Fibroblast of skin of right quadriceps (primary cell): ENCODE data around the gene SLCO3A1.
A peak's percentile ranks its signal among the peaks of the same experiment; 100 is the strongest.

Experiments used
- DNase-seq: peaks from one replicate; pipeline ENCODE4 v3.0.0-alpha.2; 2013

SLCO3A1 gene

DNA sequence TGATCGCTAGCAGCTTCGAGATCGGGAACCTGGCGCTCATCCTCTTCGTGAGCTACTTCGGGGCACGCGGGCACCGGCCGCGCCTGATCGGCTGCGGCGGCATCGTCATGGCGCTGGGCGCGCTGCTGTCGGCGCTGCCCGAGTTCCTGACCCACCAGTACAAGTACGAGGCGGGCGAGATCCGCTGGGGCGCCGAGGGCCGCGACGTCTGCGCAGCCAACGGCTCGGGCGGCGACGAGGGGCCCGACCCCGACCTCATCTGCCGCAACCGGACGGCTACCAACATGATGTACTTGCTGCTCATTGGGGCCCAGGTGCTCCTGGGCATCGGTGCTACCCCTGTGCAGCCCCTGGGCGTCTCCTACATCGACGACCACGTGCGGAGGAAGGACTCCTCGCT, 62.5 kb downstream of the SLCO3A1 start:
- no peak for DNase-seq

DNA sequence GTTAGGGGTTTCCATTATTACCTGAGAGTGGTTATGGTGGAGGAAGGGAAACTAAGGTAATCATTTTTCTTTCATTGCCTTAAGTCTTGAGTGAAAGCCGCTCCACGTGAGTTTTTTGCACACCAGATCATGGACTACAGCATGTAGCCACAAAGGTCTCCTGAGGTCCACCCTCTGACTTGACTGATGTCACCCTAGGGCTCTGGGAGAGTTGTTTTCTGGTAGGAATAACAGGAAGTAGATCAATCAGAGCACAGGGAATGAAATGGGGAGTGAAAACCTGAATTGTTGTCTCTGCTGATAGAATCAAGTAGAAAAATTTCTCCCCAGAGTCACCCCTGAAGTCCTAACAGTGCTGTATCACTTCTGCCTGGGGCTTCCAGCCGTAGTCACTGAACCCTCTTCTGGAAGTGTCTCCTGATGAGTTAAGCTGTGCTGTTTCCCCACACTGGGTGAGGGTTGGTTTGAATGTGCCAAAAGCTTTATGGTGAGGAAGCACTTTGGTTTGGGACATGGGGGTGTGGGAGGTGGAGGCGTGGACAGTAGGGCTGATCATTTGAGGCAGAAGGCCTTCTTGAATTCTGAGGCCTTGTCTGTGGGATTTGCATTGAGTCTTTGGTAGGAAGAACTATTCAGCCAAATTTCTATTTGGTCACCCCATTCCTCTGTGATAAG, 64.3 kb downstream of the SLCO3A1 start:
- no peak for DNase-seq

DNA sequence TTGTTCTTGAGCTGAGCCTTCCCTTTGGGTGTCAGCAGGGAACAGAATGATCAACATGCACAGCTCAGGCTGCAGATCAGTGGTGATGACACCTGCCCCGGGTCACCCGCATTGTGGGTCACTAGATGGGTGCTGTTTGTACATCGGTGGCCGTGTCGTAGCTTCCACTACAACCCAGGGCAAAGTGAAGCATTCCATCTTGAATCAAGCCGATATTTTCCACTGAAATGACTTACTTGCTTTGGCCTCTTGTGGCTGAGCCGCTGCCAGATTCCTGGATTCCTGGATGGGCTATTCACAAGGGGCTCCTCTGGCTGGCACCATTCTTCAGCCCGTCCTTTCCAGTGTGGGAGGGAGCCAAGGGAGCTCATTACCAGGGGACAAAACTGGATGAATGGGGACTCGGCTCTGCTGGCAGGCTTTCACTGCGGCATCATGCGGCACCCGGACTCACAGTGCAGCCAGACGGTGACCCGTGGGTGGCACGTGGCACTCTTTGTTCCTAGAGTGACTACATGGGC, 65.6 kb downstream of the SLCO3A1 start:
- DNase-seq: no peak

DNA sequence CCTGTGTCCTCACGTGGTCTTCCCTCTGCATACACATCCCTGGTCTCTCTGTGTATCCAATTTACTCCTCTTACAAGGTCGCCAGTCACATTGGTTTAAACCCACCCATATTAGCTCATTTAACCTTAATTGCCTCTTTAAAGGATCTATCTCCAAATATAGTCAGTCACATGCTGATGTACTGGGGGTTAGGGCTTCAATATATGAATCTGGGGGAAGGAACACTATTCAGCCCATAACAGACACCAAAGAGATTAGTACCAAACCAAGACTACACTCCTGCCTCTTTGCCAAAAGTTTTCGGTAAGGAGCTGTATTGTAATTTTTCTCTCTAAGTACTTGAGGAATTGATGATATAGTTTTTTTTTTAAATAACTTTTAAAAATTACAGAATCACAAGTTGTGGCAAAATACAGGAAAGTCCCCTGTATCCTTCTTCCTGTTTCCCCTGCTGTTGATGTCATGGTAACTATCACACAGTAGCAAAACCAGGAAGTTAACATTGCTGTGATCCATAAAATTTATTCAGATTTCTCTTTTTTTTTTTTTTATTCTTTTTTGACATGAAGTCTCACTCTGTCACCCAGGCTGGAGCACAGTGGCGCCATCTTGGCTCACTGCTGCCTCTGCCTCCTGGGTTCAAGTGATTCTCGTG, 67.8 kb downstream of the SLCO3A1 start:
- no peak for DNase-seq

DNA sequence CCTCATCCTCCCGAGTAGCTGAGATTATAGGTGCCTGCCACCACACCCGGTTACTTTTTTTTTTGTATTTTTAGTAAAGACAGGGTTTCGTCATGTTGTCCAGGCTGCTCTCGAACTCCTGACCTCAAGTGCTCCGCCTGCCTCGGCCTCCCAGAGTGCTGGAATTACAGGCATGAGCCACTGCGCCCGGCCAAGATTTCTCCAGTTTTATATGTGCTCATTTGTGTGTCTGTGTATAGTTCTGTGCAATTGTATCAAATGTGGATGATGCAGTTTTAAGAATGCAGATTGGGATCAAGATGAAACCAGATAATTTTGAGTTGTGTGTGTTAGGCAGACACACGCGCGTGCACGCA, 68.3 kb downstream of the SLCO3A1 start:
- no peak for DNase-seq

DNA sequence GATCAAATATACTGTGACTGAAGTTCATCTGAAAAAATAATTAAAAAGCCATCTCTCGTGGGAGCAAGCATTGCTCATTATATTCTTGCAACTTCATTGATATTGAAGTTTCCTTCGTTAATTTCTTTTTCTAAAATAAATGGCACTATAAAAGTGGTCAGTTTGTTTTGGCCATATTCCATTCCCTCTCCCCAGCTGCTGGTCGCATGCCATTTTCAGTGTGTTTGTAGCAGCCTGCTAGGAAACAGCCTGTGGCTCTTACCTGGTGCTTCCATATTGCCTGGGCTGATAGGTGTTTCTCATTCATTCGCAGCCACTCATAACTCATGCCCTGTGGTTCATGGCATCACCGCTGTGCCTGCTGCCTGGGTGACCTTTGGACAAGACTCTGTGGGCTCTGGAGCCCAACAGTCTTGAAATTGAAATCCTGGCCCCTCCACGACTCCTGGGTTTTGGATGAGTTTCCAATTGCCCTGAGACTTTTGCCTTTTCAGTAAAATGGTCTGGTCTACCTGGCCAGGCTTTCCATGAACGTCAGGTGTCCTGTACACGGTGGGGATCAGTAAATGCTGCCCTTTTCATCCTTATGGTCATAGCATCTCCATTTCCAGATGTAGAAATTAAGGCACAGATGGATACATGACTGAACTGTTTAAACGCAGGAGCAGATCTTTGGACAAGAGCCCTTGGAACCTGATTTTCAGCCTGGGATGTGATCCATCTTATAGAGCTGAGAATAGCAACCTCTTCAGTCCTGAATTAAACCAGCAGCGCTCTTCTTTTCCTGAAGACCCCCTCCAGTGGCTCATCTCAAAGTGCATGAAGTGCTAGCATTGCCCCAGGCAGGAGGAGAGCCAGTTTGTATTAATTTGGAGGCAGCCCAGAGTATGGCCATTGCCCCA, 69.4 kb downstream of the SLCO3A1 start:
- no peak for DNase-seq

DNA sequence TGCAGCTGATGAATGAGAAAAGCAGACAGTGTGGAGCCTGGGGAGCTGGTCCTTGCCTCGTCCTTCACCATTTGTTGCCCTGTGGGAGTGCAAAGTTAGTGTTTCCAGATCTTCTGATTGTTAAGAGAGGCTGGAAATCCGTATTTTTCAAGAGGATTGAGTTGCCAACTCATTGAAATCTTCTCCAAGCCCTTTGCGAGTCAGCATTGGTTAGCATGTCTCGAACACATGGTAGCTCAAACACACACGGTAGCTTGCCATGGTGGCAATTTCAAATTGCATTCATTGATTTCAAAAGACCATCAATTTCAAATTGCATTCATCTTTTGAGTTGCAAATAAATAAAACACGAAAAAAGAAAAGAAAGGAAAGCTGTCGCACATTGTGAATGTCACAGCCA, 70.7 kb downstream of the SLCO3A1 start:
- DNase-seq: no peak

- DNase-seq: no peak
Measured at GRCh38 chr15:91924837-91925495, 71.5 kb downstream of the SLCO3A1 start.

- no peak for DNase-seq
Measured at GRCh38 chr15:91925794-91926193, 72.3 kb downstream of the SLCO3A1 start.

GRCh38 chr15:91926908-91927270, 73.4 kb downstream of the SLCO3A1 start:
- DNase-seq: peak; percentile 8

DNA sequence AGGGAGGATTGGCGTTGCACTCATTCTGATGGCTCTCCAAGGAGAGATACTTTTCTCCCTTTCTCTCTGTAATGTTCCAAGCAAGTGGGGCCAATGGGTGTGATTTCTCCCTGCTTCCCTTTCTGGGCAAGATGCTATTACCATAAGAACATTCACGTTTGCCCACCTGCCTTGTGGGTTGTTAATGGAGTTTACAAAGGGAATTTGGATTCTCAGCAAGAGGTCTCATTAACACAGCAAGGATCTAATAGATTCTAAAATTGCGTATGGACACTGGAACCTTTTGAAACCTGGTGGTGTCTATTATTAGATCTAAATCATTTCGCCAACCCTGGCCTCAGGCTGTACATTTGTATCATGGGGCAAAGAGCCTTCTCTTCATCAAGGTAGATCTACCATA, 74.1 kb downstream of the SLCO3A1 start:
- DNase-seq: no peak

DNA sequence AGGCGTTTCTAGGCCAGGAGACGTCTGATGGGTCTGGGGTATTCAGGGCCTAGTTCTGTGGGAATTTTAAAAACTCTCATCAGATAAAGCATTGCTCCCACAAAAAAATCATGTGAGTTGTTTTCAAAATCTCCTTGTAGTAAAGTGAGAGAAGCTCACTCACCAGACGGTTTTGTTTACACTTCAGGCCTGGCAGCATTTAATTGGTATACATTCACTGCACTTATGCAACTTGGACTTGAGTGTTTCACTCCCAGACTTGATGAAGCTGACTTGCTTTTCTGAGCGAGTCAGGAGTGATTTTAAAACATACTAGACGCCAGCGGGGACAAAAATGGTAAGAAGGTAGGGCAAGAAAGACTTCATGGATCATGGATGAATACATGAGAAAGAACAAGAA, 75.2 kb downstream of the SLCO3A1 start:
- DNase-seq: no peak

DNA sequence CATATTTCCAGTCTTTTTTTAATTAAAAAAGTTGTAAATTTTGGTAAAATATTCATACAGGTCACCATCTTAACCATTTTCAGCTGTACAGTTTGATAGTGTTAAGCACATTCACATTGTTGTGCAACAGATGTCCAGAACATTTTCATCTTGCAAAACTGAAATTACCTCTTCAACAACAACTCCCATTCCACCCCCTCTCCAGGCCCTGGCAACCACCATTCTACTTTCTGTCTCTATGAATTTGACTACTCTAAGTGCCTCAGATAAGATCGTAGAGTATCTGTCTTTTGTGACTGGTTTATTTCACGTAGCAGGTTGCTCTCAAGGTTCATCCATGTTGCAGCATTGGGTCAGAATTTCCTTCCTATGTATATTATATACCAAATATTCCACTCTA, 76.0 kb downstream of the SLCO3A1 start:
- DNase-seq: no peak

DNA sequence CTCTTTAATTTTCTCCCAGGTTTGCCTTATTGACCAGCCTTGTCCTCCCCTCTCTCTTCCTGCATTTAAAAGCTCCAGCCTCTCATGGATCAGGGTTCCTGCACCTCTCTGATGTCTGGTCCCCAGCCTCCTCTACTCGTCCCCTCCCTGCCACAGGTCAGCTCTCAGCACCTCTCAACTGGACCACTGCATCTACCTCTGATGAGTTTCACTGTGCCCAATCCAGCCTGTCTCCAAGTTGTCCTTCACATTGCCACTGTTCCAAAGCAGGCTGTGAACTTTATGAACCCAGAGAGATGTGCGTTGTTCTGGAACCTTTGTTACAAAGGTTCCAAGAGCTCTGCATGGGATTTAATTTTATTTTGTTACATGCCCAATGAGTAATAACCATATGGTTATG, 76.6 kb downstream of the SLCO3A1 start:
- DNase-seq: no peak

GRCh38 chr15:91936182-91936775, 82.8 kb downstream of the SLCO3A1 start:
- DNase-seq: no peak

- no peak for DNase-seq
Measured at GRCh38 chr15:91936927-91937326, 83.4 kb downstream of the SLCO3A1 start.

GRCh38 chr15:91938136-91938535, 84.6 kb downstream of the SLCO3A1 start:
- no peak for DNase-seq

DNA sequence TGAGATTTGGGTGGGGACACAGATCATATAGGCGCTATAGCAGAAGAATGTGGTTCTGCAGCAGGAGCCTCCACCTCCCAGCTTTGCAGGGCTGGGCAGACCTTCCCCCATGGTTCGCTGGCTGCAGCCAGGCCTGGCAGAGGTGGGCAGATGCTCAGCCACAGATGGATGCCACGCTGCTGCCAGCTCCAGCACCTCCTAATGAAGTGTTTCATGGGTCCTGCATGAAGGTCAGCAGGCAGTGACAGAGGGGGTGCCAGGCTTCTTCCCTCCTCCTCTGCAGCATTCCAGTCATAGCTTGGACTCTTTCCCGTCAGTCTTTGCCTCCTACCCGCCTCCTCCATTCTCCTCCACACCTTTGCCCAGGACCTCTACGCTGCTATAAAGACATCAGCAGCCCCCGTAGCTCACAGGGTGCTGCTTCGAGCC, 85.9 kb downstream of the SLCO3A1 start:
- DNase-seq: no peak

GRCh38 chr15:91940496-91941381, 87.2 kb downstream of the SLCO3A1 start:
- no peak for DNase-seq

GRCh38 chr15:91941871-91942658, 88.6 kb downstream of the SLCO3A1 start:
- DNase-seq: no peak
